Activated CD8-positive, alpha-beta memory T cell treated with anti-CD3 and anti-CD28 coated beads for 48 hours (primary cell): ENCODE data around the gene TAF4.
"Not testable (repeated sequence)": the region's sequence is repeated elsewhere in the genome, so short reads cannot be mapped to it uniquely, and the experiment has no call there.

Experiments
- DNase-seq, 3 experiments: peaks; one replicate each; pipeline ENCODE4 v3.0.0-alpha.2; 2020; ENCODE audit warnings: low read depth in 2 of 3, low spot score in 2 of 3

The TAF4 gene

GRCh38 chr20:62004614-62005013, 61.1 kb downstream of the TAF4 start:
- no peak for DNase-seq

GRCh38 chr20:62003567-62004405, 61.9 kb downstream of the TAF4 start:
- DNase-seq, result no peak

- no peak for DNase-seq
Measured at GRCh38 chr20:62002882-62003480, 62.7 kb downstream of the TAF4 start.

GRCh38 chr20:62001178-62001715, 64.4 kb downstream of the TAF4 start:
- DNase-seq, result no peak

- DNase-seq, result no peak
Measured at GRCh38 chr20:61998343-61999121, 67.1 kb downstream of the TAF4 start.

GRCh38 chr20:61997891-61998290, 67.8 kb downstream of the TAF4 start:
- DNase-seq, result no peak

- DNase-seq, result no peak
Measured at GRCh38 chr20:61997372-61997771, 68.3 kb downstream of the TAF4 start.

- no peak for DNase-seq
Measured at GRCh38 chr20:61994546-61994945, 71.1 kb downstream of the TAF4 start.

GRCh38 chr20:61993058-61993457, 72.6 kb downstream of the TAF4 start:
- no peak for DNase-seq

- no peak for DNase-seq
Measured at GRCh38 chr20:61991476-61991875, 74.2 kb downstream of the TAF4 start.

- no peak for DNase-seq
Measured at GRCh38 chr20:61990484-61990883, 75.2 kb downstream of the TAF4 start.

- no peak for DNase-seq
Measured at GRCh38 chr20:61989741-61990140, 75.9 kb downstream of the TAF4 start.

GRCh38 chr20:61988665-61989064, 77.0 kb downstream of the TAF4 start:
- DNase-seq, result no peak

GRCh38 chr20:61986762-61987321, 78.8 kb downstream of the TAF4 start:
- DNase-seq, result no peak

- DNase-seq, result no peak
Measured at GRCh38 chr20:61985096-61985495, 80.6 kb downstream of the TAF4 start.

GRCh38 chr20:61984431-61984830, 81.2 kb downstream of the TAF4 start:
- not testable (repeated sequence) for DNase-seq

GRCh38 chr20:61983965-61984364, 81.7 kb downstream of the TAF4 start:
- DNase-seq, result no peak

- DNase-seq, result no peak
Measured at GRCh38 chr20:61982951-61983315, 82.7 kb downstream of the TAF4 start.

- no peak for DNase-seq
Measured at GRCh38 chr20:61982191-61982950, 83.3 kb downstream of the TAF4 start.

- not testable (repeated sequence) for DNase-seq
Measured at GRCh38 chr20:61981691-61982090, 84.0 kb downstream of the TAF4 start.
